ENCODE data around the gene NACC2.

The NACC2 gene

DNA sequence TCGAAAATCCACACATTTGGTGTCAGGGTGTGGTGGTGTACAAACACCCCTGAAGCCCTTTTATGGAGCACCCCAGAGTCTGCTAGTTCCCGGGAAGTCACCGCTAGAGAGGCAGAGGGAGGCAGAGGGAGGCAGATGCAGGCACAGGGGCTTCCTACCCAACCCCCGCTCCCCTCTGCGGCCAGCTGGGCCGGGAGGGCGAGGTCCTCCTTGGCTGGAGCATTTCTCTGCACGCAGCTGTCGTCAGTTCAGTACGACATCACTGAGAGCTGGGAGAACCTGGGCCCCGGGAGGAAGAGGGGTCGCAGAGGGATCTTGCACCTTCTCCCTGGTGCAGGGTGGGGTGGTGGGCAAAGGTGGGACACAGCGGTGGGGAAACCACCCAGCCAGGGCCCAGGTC, 118.1 kb downstream of the NACC2 start:
- no peak for TF ChIP-seq CTCF (IDR thresholded peaks at IDR 0.05; ENCODE audit: low read depth, low read length)
- no peak for DNase-seq (ENCODE audit: extremely low read depth, low read depth)

- no peak for TF ChIP-seq CTCF (IDR thresholded peaks at IDR 0.05; ENCODE audit: low read depth, low read length)
- no peak for DNase-seq (ENCODE audit: extremely low read depth, low read depth)
Observed at GRCh38 chr9:135976531-135976930, 118.6 kb downstream of the NACC2 start.

- DNase-seq (ENCODE audit: extremely low read depth, low read depth): no peak
- TF ChIP-seq CTCF (IDR thresholded peaks at IDR 0.05; ENCODE audit: low read depth, low read length): no peak
Observed at GRCh38 chr9:135975834-135976233, 119.3 kb downstream of the NACC2 start.

GRCh38 chr9:135974220-135974573, 120.9 kb downstream of the NACC2 start:
- no peak for DNase-seq (ENCODE audit: extremely low read depth, low read depth)
- TF ChIP-seq CTCF (IDR thresholded peaks at IDR 0.05; ENCODE audit: low read depth, low read length): no peak

DNA sequence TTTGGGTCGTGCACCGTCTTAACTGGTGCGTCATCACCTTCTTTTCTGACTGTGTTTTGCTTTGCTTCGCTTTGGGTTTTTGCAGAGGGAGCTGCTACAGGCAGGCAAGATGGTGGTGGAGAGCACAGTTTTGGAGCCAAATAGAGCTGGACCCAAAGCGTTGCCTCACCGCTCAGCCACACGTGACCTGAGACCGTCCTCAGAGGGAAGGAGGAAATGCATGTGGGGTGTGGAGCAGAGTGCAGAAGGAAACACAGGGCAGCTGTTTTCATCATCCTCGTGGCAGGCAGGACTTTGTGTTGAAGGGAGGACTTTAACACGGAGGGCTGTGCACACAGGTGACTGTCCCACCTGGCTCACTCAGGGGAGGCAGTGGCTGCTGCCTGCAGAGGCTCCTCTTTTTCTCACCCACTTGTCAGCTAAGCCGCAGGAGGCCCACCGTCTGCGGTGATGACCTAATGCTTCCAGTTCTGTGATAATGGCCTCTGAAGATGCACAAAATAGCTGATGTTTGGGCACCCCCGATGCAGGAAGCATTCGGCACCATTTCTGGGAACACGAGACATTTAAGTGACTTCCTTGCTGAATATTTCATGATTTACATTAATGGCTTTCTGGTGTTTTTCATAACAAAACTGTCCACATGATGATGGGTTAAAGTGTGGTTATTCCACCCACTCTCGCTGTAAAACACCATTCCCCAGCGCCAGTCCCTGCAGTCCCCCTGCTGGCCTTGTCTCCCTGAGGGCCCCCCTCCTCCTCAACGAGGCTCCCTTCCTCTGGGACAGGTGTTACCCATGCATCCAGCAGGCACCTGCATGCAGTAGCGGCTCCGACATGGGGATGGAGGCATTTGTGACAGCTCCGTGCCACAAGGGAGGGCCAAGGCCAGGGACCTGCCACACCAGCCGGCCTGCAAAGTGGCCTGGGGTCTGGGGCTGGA, 121.5 kb downstream of the NACC2 start:
- no peak for DNase-seq (ENCODE audit: extremely low read depth, low read depth)
- TF ChIP-seq CTCF (IDR thresholded peaks at IDR 0.05; ENCODE audit: low read depth, low read length): no peak

DNA sequence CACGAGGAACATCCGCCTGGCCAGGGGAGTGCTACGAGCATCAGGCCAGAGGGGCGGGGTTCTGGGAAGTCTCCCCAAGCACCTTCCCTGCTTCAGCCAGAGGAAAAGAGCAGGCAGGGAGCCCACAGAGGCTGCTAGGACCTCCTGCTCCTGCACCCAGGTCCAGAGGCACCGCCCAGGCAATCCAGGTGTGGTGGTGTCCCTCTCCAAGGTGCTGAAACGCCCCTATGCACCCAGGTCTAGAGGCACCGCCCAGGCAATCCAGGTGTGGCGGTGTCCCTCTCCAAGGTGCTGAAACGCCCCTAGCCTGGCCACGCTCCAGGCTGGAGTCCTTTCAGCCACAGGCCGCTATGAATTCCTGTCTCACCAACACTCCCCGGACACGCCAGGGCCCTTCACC, 123.2 kb downstream of the NACC2 start:
- no peak for DNase-seq (ENCODE audit: extremely low read depth, low read depth)
- TF ChIP-seq CTCF (IDR thresholded peaks at IDR 0.05; ENCODE audit: low read depth, low read length): no peak

GRCh38 chr9:135971111-135971766, 123.8 kb downstream of the NACC2 start:
- no peak for TF ChIP-seq CTCF (IDR thresholded peaks at IDR 0.05; ENCODE audit: low read depth, low read length)
- no peak for DNase-seq (ENCODE audit: extremely low read depth, low read depth)
